NCI-H146 treated with DMSO at 0.1 percent for 48 hours (cell line): Measurements from ENCODE around the gene REV3L.
A peak's percentile ranks its signal among the peaks of the same experiment; 100 is the strongest.
"Not testable (repeated sequence)": the region's sequence is repeated elsewhere in the genome, so short reads cannot be mapped to it uniquely, and the experiment has no call there.

Experiments
- DNase-seq: peaks from one replicate; lab custom pipeline; 2025; ENCODE audit not compliant: unreplicated experiment; lab: John Stamatoyannopoulos, UW

REV3L gene

GRCh38 chr6:111266276-111266675 is 216.7 kb downstream of the REV3L start:
- no peak for DNase-seq

DNA sequence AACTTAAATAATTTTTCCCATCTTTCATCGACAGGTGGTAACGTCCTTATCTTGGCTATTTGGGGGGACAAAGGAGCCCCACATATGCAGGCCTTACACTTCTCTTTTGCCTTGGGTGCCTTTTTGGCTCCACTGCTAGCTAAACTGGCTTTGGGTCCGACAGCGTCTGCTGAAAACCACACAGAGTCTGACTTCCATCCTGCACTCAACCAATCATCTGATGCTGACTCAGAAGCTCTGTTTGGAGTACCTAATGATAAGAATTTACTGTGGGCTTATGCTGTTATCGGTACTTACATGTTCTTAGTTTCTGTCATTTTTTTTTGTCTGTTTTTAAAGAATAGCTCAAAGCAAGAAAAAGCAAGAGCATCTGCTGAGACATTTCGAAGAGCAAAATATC is 217.2 kb downstream of the REV3L start:
- no peak for DNase-seq

DNA sequence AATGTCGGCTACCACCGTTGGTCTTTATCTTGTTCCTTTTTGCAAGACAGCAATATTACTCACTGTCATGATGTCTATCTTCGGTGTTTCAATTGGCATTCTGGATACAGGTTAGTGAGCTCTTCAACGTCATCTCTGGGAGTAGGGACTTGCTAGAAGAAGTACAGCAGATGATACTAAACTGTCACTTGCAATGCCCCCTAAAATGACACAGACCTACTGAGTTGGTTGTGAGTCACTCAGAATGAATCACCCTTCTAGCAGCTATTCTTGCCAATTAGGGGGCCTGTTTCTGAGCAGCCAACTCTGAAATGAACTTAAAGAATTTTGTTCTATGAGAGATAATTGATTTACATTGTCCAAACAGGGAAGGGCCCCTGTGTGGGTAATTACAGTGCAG is 219.2 kb downstream of the REV3L start:
- no peak for DNase-seq

DNA sequence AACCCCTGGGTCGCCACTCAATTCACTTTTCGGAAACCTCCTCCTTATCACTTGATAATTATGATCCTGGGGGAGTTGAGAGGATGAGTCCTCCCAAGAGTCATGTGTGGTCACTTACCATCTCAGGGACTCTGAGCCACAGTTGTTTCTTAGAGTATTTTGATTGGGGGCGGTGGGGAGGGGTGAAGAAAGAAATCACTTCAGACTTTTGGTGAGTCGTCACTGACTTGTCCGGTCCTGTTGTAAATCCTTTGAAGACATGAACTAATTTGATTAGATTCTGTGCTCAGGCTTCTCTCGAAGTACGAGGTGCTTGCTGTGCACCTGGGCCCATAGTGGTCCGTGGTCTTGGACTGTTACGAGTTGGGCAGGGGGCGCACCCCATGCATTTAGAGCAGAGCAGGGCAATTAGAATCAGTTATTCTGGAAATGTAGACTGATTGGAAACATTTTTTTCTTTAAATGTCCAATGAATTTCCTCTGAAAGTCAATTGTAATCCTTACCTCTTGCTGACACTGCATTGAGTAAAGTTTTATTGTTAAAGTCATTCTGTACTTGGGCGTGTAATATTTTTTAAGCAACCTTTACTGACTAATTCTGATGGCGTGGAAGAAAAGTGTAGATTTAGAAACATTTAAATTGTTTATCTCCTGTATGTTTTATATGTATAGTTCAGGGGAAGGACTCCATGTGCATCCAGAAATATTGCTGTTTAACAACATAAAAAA is 222.3 kb downstream of the REV3L start:
- no peak for DNase-seq

- DNase-seq = peak; percentile 97
Measured at GRCh38 chr6:111259089-111259831, 223.8 kb downstream of the REV3L start.

GRCh38 chr6:111258615-111259088 is 224.4 kb downstream of the REV3L start:
- DNase-seq = no peak

DNA sequence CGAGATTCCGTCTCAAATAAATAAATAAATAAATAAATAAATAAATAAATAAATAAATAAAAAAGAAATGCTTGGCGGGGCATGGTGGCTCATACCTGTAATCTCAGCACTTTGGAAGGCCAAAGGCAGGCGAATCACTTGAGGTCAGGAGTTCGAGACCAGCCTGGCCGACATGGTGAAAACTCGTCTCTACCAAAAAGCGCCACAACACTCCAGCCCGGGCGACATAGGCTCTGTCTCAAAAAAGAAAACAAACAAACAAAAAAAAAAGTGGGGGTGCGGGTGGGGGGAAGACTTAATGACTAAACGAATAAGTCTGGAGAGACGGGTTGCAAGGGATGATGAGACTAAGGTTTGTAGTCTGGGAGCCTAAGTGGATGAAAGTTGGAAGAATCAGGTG is 225.0 kb downstream of the REV3L start:
- no peak for DNase-seq

GRCh38 chr6:111256646-111257045 is 226.4 kb downstream of the REV3L start:
- DNase-seq = no peak

- not testable (repeated sequence) for DNase-seq
Measured at GRCh38 chr6:111255838-111256237, 227.2 kb downstream of the REV3L start.

GRCh38 chr6:111254779-111255166 is 228.2 kb downstream of the REV3L start:
- no peak for DNase-seq

- no peak for DNase-seq
Measured at GRCh38 chr6:111254004-111254778, 228.8 kb downstream of the REV3L start.

- DNase-seq = no peak
Measured at GRCh38 chr6:111252726-111253125, 230.3 kb downstream of the REV3L start.

- DNase-seq = no peak
Measured at GRCh38 chr6:111250791-111251354, 232.1 kb downstream of the REV3L start.
